Body of pancreas (tissue), 4 donors: ENCODE results near the gene UBTD1.

ENCODE experiments used
- CTCF ChIP-seq, 7 experiments: fragments of 450-650 bp in 4 of 7; fragments of 200-600 bp in 3 of 7; sonication (generic) in 3 of 7; IDR thresholded peaks; one replicate each; pipeline ENCODE4 v1.5.1; 2016 to 2019; ENCODE audit warnings: antibody characterized with exemption in 7 of 7
- POLR2A ChIP-seq, 3 donors: fragments of 450-650 bp; IDR thresholded peaks; one replicate each; pipeline ENCODE4 v1.6.1; 2016; ENCODE audit warnings: antibody characterized with exemption in 3 of 3, mild to moderate bottlenecking in 2 of 3

DNA sequence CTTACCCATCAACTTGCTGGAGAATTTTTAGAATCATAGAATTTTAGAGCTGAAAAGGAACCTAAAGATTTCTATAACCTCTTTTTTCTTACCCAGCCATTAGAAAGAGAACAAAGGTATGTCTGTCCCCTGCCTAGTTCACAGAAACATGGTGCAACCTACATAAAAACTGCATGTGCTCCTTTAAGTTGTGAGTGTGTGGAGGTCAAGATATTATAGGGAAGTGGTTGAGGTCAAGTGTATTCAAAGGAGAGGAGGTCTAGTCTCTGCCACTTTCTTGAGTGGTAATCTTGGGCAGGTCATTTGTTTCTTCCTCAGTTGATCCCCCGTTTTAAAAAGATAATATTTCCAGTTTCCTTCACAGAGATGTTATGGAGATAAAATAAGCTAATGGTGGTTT, 6.4 kb downstream of the UBTD1 start:
- TF ChIP-seq CTCF (IDR thresholded peaks at IDR 0.05), result no peak
- TF ChIP-seq POLR2A (IDR thresholded peaks at IDR 0.05), result no peak
